ENCODE results near the gene ODAD3. TPM values are rescaled to one million over a fixed set of nuclear protein-coding genes. Genes with fewer than 3 reads are reported as not detected.
"Not testable (repeated sequence)": the region's sequence is repeated elsewhere in the genome, so short reads cannot be mapped to it uniquely, and the experiment has no call there.

Gene ODAD3
- total RNA-seq, 1 experiment from 2014 or later: 0.52 TPM

GRCh38 chr19:11379857-11380350 lies 55.0 kb downstream of the ODAD3 start:
- Histone ChIP-seq H3K4me2 (ENCODE audit: low read length) (peak overlapping the region; percentile 97), H4K20me1 (ENCODE audit: insufficient read depth) (no peaks in the 10 kb centered on the region), H3K9me2 (ENCODE audit: insufficient read depth) (no peaks in the 10 kb centered on the region), H3K79me2 (ENCODE audit: insufficient read depth, low read length) (peaks cover 7% of the 10 kb centered on the region; the same call in 1 of the 2 replicates), H3K27ac (ENCODE audit: low read depth, low read length) (peak overlapping the region; percentile 81), H3K36me3 (ENCODE audit: control insufficient read depth in 1 of 2, insufficient read depth in 2 of 2, low read length in 2 of 2) (no peaks in the 10 kb centered on the region), H3K9ac (ENCODE audit: low read length) (peak overlapping the region; percentile 79), H3K27me3 (ENCODE audit: insufficient read depth, low read length) (no peaks in the 10 kb centered on the region), H3K4me3 (replicated peaks in 1 of 2; ENCODE audit: low read depth in 1 of 2, low read length in 2 of 2) (peak overlapping the region; percentile 69 to 71), H3K4me1 (ENCODE audit: control insufficient read depth in 1 of 2, insufficient read depth in 2 of 2, low read length in 2 of 2) (peaks cover 56 to 90% of the 10 kb centered on the region in 2 experiments), H2AFZ (ENCODE audit: low read depth, low read length, poor library complexity, severe bottlenecking) (no peak overlapping the region), H3K9me3 (ENCODE audit: control insufficient read depth in 1 of 2, insufficient read depth in 1 of 2, low read depth in 1 of 2, low read length in 2 of 2) (no peaks in the 10 kb centered on the region)
- ChIA-PET CTCF (interaction anchor here (0.9 to 1.2 kb wide), 2 partner anchors 34 to 97 kb away, joined by 3 read pairs; no protein-coding TSS in a partner anchor), POLR2A (no interaction called here), RAD21 (ENCODE audit: low non-redundant PET in 1 of 2, low total read pairs in 2 of 2, uncharacterized antibody in 2 of 2, unreplicated experiment in 2 of 2) (no interaction called here)
- no peak for DNase-seq (ENCODE audit: low read depth, low spot score)
- intact Hi-C loops (cut with micrococcal nuclease): loop anchor here (5.0 kb wide), 1 partner anchor 88 kb away; no protein-coding TSS in a partner anchor
- TF ChIP-seq ZNF274 (IDR thresholded peaks at IDR 0.05; ENCODE audit: low read depth, low read length) (no peak), RAD21 (IDR thresholded peaks at IDR 0.05; ENCODE audit: low read depth) (no peak), SP1 (IDR thresholded peaks at IDR 0.05; ENCODE audit: low read depth) (no peak), EZH2phosphoT487 (IDR thresholded peaks at IDR 0.05; ENCODE audit: borderline replicate concordance) (no peak)
- TF ChIP-seq, protein P1, sequence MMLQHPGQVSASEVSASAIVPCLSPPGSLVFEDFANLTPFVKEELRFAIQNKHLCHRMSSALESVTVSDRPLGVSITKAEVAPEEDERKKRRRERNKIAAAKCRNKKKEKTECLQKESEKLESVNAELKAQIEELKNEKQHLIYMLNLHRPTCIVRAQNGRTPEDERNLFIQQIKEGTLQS (IDR thresholded peaks at IDR 0.05): no peak
- no TSS peak for BruUV-seq (replicated peaks)
- no peak for ATAC-seq

GRCh38 chr19:11379269-11379845 lies 55.6 kb downstream of the ODAD3 start:
- H3K27me3 ChIP-seq (ENCODE audit: insufficient read depth, low read length); H3K36me3 ChIP-seq (ENCODE audit: control insufficient read depth in 1 of 2, insufficient read depth in 2 of 2, low read length in 2 of 2); H2AFZ ChIP-seq (ENCODE audit: low read depth, low read length, poor library complexity, severe bottlenecking); H3K79me2 ChIP-seq (ENCODE audit: insufficient read depth, low read length); DNase-seq (ENCODE audit: low read depth, low spot score); H3K4me3 ChIP-seq (replicated peaks in 1 of 2; ENCODE audit: low read depth in 1 of 2, low read length in 2 of 2); RAD21 ChIA-PET (ENCODE audit: low non-redundant PET in 1 of 2, low total read pairs in 2 of 2, uncharacterized antibody in 2 of 2, unreplicated experiment in 2 of 2); H3K9me2 ChIP-seq (ENCODE audit: insufficient read depth); intact Hi-C loops (cut with micrococcal nuclease); POLR2A ChIA-PET; H3K9me3 ChIP-seq (ENCODE audit: control insufficient read depth in 1 of 2, insufficient read depth in 1 of 2, low read depth in 1 of 2, low read length in 2 of 2); H4K20me1 ChIP-seq (ENCODE audit: insufficient read depth); BruUV-seq (replicated peaks); ATAC-seq: not testable (repeated sequence)
- H3K27ac ChIP-seq (ENCODE audit: low read depth, low read length): peak overlapping the region; percentile 81
- H3K9ac ChIP-seq (ENCODE audit: low read length): peak overlapping the region; percentile 79; the same call in 1 of the 2 replicates
- peak overlapping the region; percentile 97 for H3K4me2 ChIP-seq (ENCODE audit: low read length)
- peaks cover 51 to 84% of the 10 kb centered on the region in 2 experiments for H3K4me1 ChIP-seq (ENCODE audit: control insufficient read depth in 1 of 2, insufficient read depth in 2 of 2, low read length in 2 of 2)
- CTCF ChIA-PET: interaction anchor here (1.2 kb wide), 1 partner anchor 34 kb away, joined by 3 read pairs; no protein-coding TSS in a partner anchor
